ENCODE measurements around the gene UBE2D4.

UBE2D4 gene

DNA sequence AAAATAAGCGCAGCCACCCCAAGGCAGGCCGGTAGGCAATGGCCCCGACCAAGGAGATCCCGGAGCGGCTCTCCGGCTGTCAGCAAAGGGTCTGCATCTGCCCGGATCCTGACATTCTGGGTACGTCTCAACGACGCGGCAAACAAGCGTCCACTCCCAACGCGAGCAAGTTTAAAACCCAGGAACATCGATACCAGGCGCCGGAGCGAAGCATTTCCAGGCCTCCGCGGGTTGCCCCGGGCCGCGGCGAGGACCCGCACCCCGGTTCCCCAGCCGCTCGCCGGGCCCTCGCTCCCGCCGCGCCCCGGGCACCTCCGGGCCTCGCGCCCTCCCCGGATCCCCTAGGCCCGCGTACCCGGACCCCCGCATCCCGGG lies 20.3 kb upstream of the UBE2D4 start:
- Histone ChIP-seq H3K9ac (ENCODE audit: low read length) (peak overlapping the region; percentile 71), H3K4ac (ENCODE audit: low read depth, low read length) (peak overlapping the region; percentile 66), H3K4me3 (ENCODE audit: low read depth, low read length) (peak overlapping the region; percentile 73), H3K23ac (ENCODE audit: low read length) (no peak overlapping the region), H2AK5ac (ENCODE audit: low read length) (no peak overlapping the region), H4K91ac (ENCODE audit: low read depth, low read length) (peak overlapping the region; percentile 85), H3K27ac (ENCODE audit: low read depth, low read length) (no peak overlapping the region), H4K12ac (ENCODE audit: low read depth, low read length) (no peak overlapping the region), H3K4me1 (ENCODE audit: control insufficient read depth in 1 of 2, insufficient read depth in 2 of 2, low read length in 2 of 2) (peaks cover 0 to 4% of the 10 kb centered on the region in 2 experiments), H3K9me3 (ENCODE audit: insufficient read depth, low read depth, low read length) (no peaks in the 10 kb centered on the region), H3K14ac (ENCODE audit: low read length) (peak overlapping the region; percentile 53), H3K4me2 (ENCODE audit: low read length) (peak overlapping the region; percentile 49), H3K79me1 (ENCODE audit: low read length) (peaks cover 2% of the 10 kb centered on the region), H2AFZ (ENCODE audit: insufficient read depth, low read length, poor library complexity) (peak overlapping the region; percentile 80), H2BK120ac (ENCODE audit: insufficient read depth, low read length, poor library complexity) (peak overlapping the region; percentile 20), H3K27me3 (ENCODE audit: insufficient read depth, low read length) (no peaks in the 10 kb centered on the region), H4K8ac (ENCODE audit: low read depth, low read length) (peak overlapping the region; percentile 98), H3K18ac (ENCODE audit: low read length) (peak overlapping the region; percentile 72), H3K36me3 (ENCODE audit: control insufficient read depth in 1 of 2, insufficient read depth in 2 of 2, low read length in 2 of 2) (no peaks in the 10 kb centered on the region), H2BK5ac (ENCODE audit: low read depth, low read length, poor library complexity) (no peak overlapping the region), H2BK12ac (ENCODE audit: low read length) (no peak overlapping the region), H3K79me2 (ENCODE audit: control insufficient read depth, insufficient read depth, low read length, poor library complexity) (peaks cover 5% of the 10 kb centered on the region)
- DNase-seq = peak; percentile 35 to 54
- WGBS (ENCODE audit: extremely low coverage, insufficient coverage, insufficient read length) = no CpG with 5 or more reads among the region's 43 CpGs

- peak within 1 kb of the TSS; percentile 73 for H3K4me3 ChIP-seq (ENCODE audit: low read depth, low read length)
- no peak within 1 kb of the TSS for H2AK5ac ChIP-seq (ENCODE audit: low read length)
- no peaks in the 10 kb centered on the region for H3K9me3 ChIP-seq (ENCODE audit: insufficient read depth, low read depth, low read length)
- peaks cover 0 to 4% of the 10 kb centered on the region in 2 experiments for H3K4me1 ChIP-seq (ENCODE audit: control insufficient read depth in 1 of 2, insufficient read depth in 2 of 2, low read length in 2 of 2)
- no peak within 1 kb of the TSS for H3K27ac ChIP-seq (ENCODE audit: low read depth, low read length)
- no peak within 1 kb of the TSS for H2BK5ac ChIP-seq (ENCODE audit: low read depth, low read length, poor library complexity)
- peak; percentile 16 to 58 for DNase-seq
- H2AFZ ChIP-seq (ENCODE audit: insufficient read depth, low read length, poor library complexity) = peak within 1 kb of the TSS; percentile 90
- peaks cover 5% of the 10 kb centered on the region for H3K79me2 ChIP-seq (ENCODE audit: control insufficient read depth, insufficient read depth, low read length, poor library complexity)
- peak within 1 kb of the TSS; percentile 98 for H4K8ac ChIP-seq (ENCODE audit: low read depth, low read length)
- peak within 1 kb of the TSS; percentile 89 for H3K18ac ChIP-seq (ENCODE audit: low read length)
- no peak within 1 kb of the TSS for H2BK12ac ChIP-seq (ENCODE audit: low read length)
- peak within 1 kb of the TSS; percentile 66 for H3K4ac ChIP-seq (ENCODE audit: low read depth, low read length)
- H3K79me1 ChIP-seq (ENCODE audit: low read length) = peaks cover 2% of the 10 kb centered on the region
- H2BK120ac ChIP-seq (ENCODE audit: insufficient read depth, low read length, poor library complexity) = peak within 1 kb of the TSS; percentile 69
- WGBS (ENCODE audit: extremely low coverage, insufficient coverage, insufficient read length) = no CpG with 5 or more reads among the region's 73 CpGs
- H3K36me3 ChIP-seq (ENCODE audit: control insufficient read depth in 1 of 2, insufficient read depth in 2 of 2, low read length in 2 of 2) = no peaks in the 10 kb centered on the region
- peak within 1 kb of the TSS; percentile 85 for H4K91ac ChIP-seq (ENCODE audit: low read depth, low read length)
- H3K4me2 ChIP-seq (ENCODE audit: low read length) = peak within 1 kb of the TSS; percentile 49
- peak within 1 kb of the TSS; percentile 97 for H3K14ac ChIP-seq (ENCODE audit: low read length)
- H3K23ac ChIP-seq (ENCODE audit: low read length) = no peak within 1 kb of the TSS
- peak within 1 kb of the TSS; percentile 71 for H3K9ac ChIP-seq (ENCODE audit: low read length)
- no peaks in the 10 kb centered on the region for H3K27me3 ChIP-seq (ENCODE audit: insufficient read depth, low read length)
- peak within 1 kb of the TSS; percentile 93 for H4K12ac ChIP-seq (ENCODE audit: low read depth, low read length)
These were observed 19.8 kb upstream of the UBE2D4 start, which contains the start of gene URGCP for GRCh38 chr7:43906331-43907010. URGCP (minus strand) TSS chr7:43906596; CDS start chr7:43906575, 21 bp downstream.

GRCh38 chr7:43914795-43915194 lies 11.4 kb upstream of the UBE2D4 start:
- H2BK5ac ChIP-seq (ENCODE audit: low read depth, low read length, poor library complexity) = no peak overlapping the region
- no peaks in the 10 kb centered on the region for H3K4me1 ChIP-seq (ENCODE audit: control insufficient read depth in 1 of 2, insufficient read depth in 2 of 2, low read length in 2 of 2)
- H4K12ac ChIP-seq (ENCODE audit: low read depth, low read length) = no peak overlapping the region
- no peak overlapping the region for H2BK12ac ChIP-seq (ENCODE audit: low read length)
- H3K36me3 ChIP-seq (ENCODE audit: control insufficient read depth in 1 of 2, insufficient read depth in 2 of 2, low read length in 2 of 2) = no peaks in the 10 kb centered on the region
- WGBS (ENCODE audit: extremely low coverage, insufficient coverage, insufficient read length) = no CpG with 5 or more reads among the region's 5 CpGs
- H4K8ac ChIP-seq (ENCODE audit: low read depth, low read length) = no peak overlapping the region
- no peak overlapping the region for H4K91ac ChIP-seq (ENCODE audit: low read depth, low read length)
- H3K79me2 ChIP-seq (ENCODE audit: control insufficient read depth, insufficient read depth, low read length, poor library complexity) = no peaks in the 10 kb centered on the region
- no peak overlapping the region for H3K27ac ChIP-seq (ENCODE audit: low read depth, low read length)
- H3K9ac ChIP-seq (ENCODE audit: low read length) = no peak overlapping the region
- H3K27me3 ChIP-seq (ENCODE audit: insufficient read depth, low read length) = no peaks in the 10 kb centered on the region
- no peak overlapping the region for H3K4me2 ChIP-seq (ENCODE audit: low read length)
- no peaks in the 10 kb centered on the region for H3K79me1 ChIP-seq (ENCODE audit: low read length)
- peak in 1 of 2 donors; percentile 53 for DNase-seq
- peaks cover 2% of the 10 kb centered on the region for H3K9me3 ChIP-seq (ENCODE audit: insufficient read depth, low read depth, low read length)
- no peak overlapping the region for H3K18ac ChIP-seq (ENCODE audit: low read length)
- no peak overlapping the region for H2BK120ac ChIP-seq (ENCODE audit: insufficient read depth, low read length, poor library complexity)
- H3K4me3 ChIP-seq (ENCODE audit: low read depth, low read length) = no peak overlapping the region
- no peak overlapping the region for H2AFZ ChIP-seq (ENCODE audit: insufficient read depth, low read length, poor library complexity)
- no peak overlapping the region for H3K23ac ChIP-seq (ENCODE audit: low read length)
- no peak overlapping the region for H2AK5ac ChIP-seq (ENCODE audit: low read length)
- H3K4ac ChIP-seq (ENCODE audit: low read depth, low read length) = no peak overlapping the region
- no peak overlapping the region for H3K14ac ChIP-seq (ENCODE audit: low read length)

GRCh38 chr7:43915907-43916306 lies 10.3 kb upstream of the UBE2D4 start:
- Histone ChIP-seq H3K4me2 (ENCODE audit: low read length) (no peak overlapping the region), H2BK12ac (ENCODE audit: low read length) (no peak overlapping the region), H3K79me1 (ENCODE audit: low read length) (no peaks in the 10 kb centered on the region), H2AK5ac (ENCODE audit: low read length) (no peak overlapping the region), H3K9ac (ENCODE audit: low read length) (no peak overlapping the region), H3K9me3 (ENCODE audit: insufficient read depth, low read depth, low read length) (peaks cover 2% of the 10 kb centered on the region), H3K14ac (ENCODE audit: low read length) (no peak overlapping the region), H3K27ac (ENCODE audit: low read depth, low read length) (no peak overlapping the region), H3K36me3 (ENCODE audit: control insufficient read depth in 1 of 2, insufficient read depth in 2 of 2, low read length in 2 of 2) (no peaks in the 10 kb centered on the region), H3K27me3 (ENCODE audit: insufficient read depth, low read length) (no peaks in the 10 kb centered on the region), H3K23ac (ENCODE audit: low read length) (no peak overlapping the region), H3K79me2 (ENCODE audit: control insufficient read depth, insufficient read depth, low read length, poor library complexity) (no peaks in the 10 kb centered on the region), H4K12ac (ENCODE audit: low read depth, low read length) (no peak overlapping the region), H2AFZ (ENCODE audit: insufficient read depth, low read length, poor library complexity) (no peak overlapping the region), H4K91ac (ENCODE audit: low read depth, low read length) (no peak overlapping the region), H3K18ac (ENCODE audit: low read length) (no peak overlapping the region), H3K4me1 (ENCODE audit: control insufficient read depth in 1 of 2, insufficient read depth in 2 of 2, low read length in 2 of 2) (no peaks in the 10 kb centered on the region), H2BK120ac (ENCODE audit: insufficient read depth, low read length, poor library complexity) (no peak overlapping the region), H2BK5ac (ENCODE audit: low read depth, low read length, poor library complexity) (no peak overlapping the region), H4K8ac (ENCODE audit: low read depth, low read length) (no peak overlapping the region), H3K4me3 (ENCODE audit: low read depth, low read length) (no peak overlapping the region), H3K4ac (ENCODE audit: low read depth, low read length) (no peak overlapping the region)
- WGBS (ENCODE audit: extremely low coverage, insufficient coverage, insufficient read length) = no CpG with 5 or more reads among the region's 5 CpGs
- DNase-seq = no peak

Data from trophoblast cell (in vitro differentiated cells and primary cell).